GM18519 (cell line): Measurements from ENCODE around the gene RHBG.

ENCODE experiments used
- ATAC-seq: cut with Tn5 transposase; IDR thresholded peaks from one replicate; pipeline ENCODE4 v1.9.1; 2021; ENCODE audit warnings: mild to moderate bottlenecking, moderate library complexity; ENCODE audit not compliant: unreplicated experiment, low FRiP score

Gene RHBG

GRCh38 chr1:156422602-156423091 lies 53.6 kb downstream of the RHBG start:
- ATAC-seq, result no peak

- no peak for ATAC-seq
Observed at GRCh38 chr1:156423422-156424352, 54.7 kb downstream of the RHBG start.

DNA sequence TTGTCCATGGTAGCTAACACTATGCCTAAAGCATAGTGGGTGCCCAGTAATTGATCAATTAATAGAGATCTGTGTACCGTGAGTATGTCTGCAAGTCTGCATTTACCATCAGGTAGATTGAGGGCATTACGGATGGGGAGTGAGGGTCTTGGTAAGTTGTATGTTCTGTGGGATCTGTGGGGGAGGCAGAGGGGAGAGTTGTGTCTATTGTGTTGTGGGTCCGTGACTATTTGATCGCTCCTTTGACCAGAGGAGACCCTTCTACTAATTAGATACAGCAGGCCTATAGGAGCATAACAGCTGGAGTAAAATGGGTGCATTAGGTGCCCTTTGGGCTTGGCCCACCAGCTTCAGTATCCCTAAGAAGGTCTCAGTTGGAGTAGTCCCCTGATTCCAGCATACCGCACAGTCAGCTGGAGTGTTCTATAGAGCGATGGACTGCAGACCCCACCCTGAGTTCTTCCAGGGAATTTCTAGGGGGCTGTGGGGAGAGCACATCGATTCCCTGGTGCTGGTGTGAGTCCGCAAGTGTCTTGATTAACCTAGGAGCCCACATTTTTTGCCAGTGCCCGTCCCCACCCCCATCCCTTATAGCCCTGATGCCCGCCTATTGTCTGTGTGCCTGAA lies 55.9 kb downstream of the RHBG start:
- no peak for ATAC-seq

DNA sequence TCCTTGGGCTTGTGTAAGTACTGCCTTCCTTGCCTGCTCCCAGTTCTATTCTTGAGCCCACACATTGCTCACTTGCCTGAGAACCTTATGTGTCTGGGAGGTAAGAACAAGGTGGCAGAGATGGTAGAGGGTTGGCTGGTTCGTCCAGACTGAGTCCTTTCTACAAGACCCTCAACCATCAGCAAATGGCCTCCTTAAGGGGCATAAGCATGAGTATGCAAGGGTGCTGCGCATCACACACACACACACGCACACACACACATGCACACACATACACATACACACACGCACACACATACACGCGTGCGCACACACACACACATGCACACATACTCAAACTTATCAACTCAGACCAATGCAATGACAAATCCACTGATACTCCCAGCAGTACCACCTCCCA lies 56.9 kb downstream of the RHBG start:
- ATAC-seq, result no peak

DNA sequence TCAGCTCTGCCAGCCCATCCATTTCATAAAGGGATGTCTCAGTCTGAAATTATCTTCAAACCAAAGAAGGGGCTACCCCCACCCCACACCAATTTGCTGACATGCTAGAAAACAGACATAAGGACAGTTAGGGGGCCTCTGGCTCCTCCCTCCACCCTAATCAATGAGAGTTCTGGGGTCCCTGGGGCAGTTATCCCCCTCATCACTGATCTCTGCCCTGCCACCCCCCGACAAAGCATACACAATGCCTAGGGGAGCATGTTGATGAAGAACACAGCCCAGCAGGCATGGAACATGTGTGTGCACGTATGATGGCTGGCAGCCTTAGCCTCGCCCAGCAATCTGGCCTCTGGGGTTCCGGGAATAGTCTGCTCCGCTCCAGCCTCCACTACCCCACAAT lies 58.9 kb downstream of the RHBG start:
- ATAC-seq, result no peak

DNA sequence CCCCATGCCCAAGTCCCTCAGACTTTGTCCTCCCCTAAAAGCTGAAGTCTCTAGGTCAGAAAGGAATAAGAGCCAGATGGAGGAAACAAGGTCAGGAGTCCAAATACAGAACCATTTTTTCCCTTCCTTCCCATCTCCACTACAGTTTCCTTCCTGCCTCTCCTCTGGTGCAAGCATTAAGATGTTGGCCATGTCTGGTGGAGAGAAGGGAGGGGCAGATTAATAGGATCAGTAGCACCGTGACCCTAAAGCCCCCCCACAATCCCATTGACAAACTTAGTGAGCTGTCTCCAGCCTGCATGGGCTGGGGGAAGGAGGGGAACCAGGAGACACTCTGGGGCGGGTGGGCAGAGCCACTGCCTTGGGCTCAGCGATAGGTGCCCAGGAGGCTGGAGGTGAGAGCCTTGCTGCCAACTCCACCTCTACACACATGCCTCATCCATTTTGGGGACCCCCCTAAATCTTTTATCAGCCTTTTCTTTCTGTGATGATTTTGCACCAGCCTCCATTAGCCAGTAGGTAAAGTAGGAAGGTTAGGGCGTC lies 59.8 kb downstream of the RHBG start:
- no peak for ATAC-seq

DNA sequence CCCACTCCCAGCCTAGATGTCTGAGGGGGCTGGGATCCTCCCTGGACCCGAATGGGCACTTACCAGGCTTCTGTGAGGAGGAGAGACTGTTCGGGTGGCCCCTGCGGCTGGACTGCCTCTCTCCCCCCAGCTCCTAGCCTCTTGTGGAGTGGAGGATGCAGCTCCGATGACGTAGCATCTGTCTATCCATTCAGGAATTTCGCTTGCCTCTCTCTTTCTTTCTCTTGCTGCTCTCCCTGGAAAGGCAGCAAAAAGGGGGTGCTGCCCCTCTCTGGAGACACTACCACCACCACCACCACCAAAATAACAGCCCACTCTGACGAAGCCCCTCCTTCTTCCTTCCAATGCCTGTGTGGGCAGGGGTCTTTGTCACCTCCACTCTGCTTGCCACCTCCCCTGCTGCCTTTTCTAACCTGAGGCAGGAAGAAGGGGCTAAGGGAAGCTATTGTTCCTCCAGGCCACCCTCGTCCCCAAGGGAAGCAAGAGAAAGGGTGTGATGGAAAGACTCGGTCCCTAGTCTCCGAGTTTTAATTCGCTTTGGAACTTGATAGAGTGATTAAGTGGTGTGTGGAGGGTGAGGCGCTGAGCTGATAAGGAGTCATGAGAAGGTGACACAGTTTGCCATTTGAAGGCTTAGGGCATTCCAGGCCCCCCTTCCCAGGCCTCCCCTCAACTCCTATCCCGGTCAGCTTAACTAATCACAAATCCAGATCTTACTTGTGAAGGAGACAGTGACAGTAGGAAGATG lies 60.5 kb downstream of the RHBG start:
- ATAC-seq, result no peak

- no peak for ATAC-seq
Observed at GRCh38 chr1:156430303-156430702, 61.3 kb downstream of the RHBG start.

GRCh38 chr1:156430866-156431265 lies 61.9 kb downstream of the RHBG start:
- no peak for ATAC-seq

DNA sequence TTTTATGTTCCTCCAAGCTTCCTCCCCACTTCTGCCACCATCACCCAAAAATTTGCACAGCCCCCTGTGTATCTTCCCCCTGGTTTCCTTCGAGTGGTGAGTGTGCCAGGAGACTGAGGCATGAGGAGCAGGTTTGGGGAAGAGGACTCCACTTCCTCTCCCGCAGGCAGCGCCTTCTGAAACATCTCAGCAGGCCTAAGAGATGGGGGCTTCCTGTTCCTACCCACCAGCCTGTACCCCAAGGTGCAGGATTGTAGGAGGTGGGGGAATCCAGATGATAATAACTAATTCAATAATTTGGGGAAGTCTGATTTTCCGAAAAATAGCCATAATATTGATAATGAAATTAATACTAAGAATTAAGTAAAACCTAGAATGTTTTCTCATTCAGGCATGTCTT lies 62.4 kb downstream of the RHBG start:
- ATAC-seq, result no peak

DNA sequence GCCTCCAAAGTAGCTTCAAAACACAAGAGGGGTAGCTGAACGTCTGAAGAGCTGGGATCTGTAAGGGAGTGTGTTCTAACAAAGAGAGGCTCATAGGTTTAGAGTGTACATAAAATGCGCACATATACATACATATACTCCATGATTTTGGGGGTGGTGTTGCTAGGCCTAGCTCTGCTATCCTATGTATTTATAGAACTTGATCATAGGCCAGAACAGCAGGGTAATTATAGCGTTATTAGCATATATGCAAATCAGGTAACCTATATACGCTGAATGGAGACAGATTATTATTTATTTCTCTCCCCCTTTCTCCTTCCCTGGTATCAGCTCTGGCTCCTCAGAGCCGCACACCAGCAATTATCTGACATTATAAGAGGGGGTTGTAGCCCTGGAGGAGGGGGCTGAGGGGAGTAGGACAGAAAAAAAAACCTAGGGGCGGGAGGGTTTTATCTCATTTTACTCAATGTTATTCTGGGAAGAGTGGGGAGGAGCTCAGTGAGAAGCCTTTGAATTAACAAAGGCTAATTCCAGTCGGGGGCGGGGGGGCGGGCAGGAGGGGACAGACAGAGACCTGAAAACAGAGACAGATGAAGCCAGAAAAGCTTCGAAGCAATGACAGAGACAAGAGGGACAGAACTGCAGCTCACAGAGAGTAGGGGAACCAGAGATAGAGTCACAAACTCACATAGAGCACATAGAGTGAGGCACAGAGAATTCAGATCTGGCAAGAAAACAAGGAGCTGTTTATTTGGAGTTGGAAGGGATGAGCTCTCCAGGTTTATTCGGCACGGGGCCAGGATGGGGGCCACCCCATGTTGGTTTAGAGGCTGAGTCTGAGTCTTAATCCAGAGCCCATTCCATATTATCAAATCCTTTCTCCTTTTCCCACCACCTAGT lies 63.0 kb downstream of the RHBG start:
- no peak for ATAC-seq

GRCh38 chr1:156432669-156433018 lies 63.6 kb downstream of the RHBG start:
- no peak for ATAC-seq

- ATAC-seq, result no peak
Observed at GRCh38 chr1:156433032-156433431, 64.0 kb downstream of the RHBG start.

DNA sequence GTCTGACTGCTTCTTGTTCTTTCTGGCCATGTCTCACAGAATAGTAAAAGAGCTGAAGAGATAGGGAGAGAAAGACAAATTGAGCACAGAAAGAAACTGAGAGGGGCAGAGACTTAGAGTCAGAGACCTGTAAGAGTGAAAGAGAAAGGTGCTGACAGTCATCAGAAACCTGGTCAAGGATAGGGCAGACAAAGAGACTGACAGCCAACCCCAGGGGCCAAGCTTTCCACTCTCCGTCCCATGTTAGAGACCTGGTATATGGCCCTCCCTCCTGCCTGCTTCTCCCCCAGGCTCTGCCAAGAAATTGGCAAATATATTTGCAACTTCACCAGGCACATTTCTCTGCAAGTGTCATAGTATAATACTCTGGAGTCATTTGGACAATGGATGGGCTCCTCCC lies 64.6 kb downstream of the RHBG start:
- ATAC-seq, result no peak
